Smooth muscle cell (in vitro differentiated cells): ENCODE measurements around the gene RIBC2. TPM values are rescaled to one million over a fixed set of nuclear protein-coding genes. Genes with fewer than 3 reads are reported as not detected.
"Not testable (repeated sequence)": the region's sequence is repeated elsewhere in the genome, so short reads cannot be mapped to it uniquely, and the experiment has no call there.

Experiments
- DNase-seq: peaks from one replicate; lab custom pipeline; 2025; ENCODE audit not compliant: unreplicated experiment; lab: John Stamatoyannopoulos, UW
- H2AFZ ChIP-seq: fragments of 200-600 bp; sonication (generic); 2 replicates; pipeline ENCODE4 v1.6.0; 2016; ENCODE audit warnings: antibody characterized with exemption, low read depth, mild to moderate bottlenecking
- H3F3A ChIP-seq: fragments of 200-600 bp; sonication (generic); 2 replicates; pipeline ENCODE4 v1.6.0; 2017; ENCODE audit warnings: antibody characterized with exemption, low read depth
- H3K27ac ChIP-seq: fragments of 200-600 bp; sonication (generic); 2 replicates; pipeline ENCODE4 v1.5.1; 2016; ENCODE audit warnings: low read depth, mild to moderate bottlenecking
- H3K27me3 ChIP-seq: fragments of 200-600 bp; sonication (generic); 2 replicates; pipeline ENCODE4 v1.6.1; 2016; ENCODE audit warnings: low read depth, mild to moderate bottlenecking
- H3K36me3 ChIP-seq: fragments of 200-600 bp; sonication (generic); 2 replicates; pipeline ENCODE4 v1.5.1; 2016; ENCODE audit warnings: low read depth
- H3K4me1 ChIP-seq: fragments of 200-600 bp; sonication (generic); 2 replicates; pipeline ENCODE4 v1.5.1; 2016; ENCODE audit warnings: low read depth
- H3K4me2 ChIP-seq: fragments of 200-600 bp; sonication (generic); 2 replicates; pipeline ENCODE4 v1.6.0; 2016; ENCODE audit warnings: mild to moderate bottlenecking
- H3K4me3 ChIP-seq: fragments of 200-600 bp; sonication (generic); 2 replicates; pipeline ENCODE4 v1.5.1; 2016; ENCODE audit warnings: mild to moderate bottlenecking
- H3K79me2 ChIP-seq: fragments of 200-600 bp; sonication (generic); 2 replicates; pipeline ENCODE4 v1.6.0; 2016; ENCODE audit warnings: low read depth, mild to moderate bottlenecking
- H3K9ac ChIP-seq: fragments of 200-600 bp; sonication (generic); 2 replicates; pipeline ENCODE4 v1.6.0; 2016; ENCODE audit warnings: low read depth
- H3K9me3 ChIP-seq: fragments of 200-600 bp; sonication (generic); replicated peaks from 2 replicates; pipeline ENCODE4 v1.5.1; 2016; ENCODE audit warnings: low read depth
- H4K20me1 ChIP-seq: fragments of 200-600 bp; sonication (generic); 2 replicates; pipeline ENCODE4 v1.6.0; 2016; ENCODE audit warnings: low read depth
- CTCF ChIP-seq: fragments of 200-600 bp; sonication (generic); IDR thresholded peaks from 2 replicates; pipeline ENCODE4 v1.5.1; 2017; ENCODE audit warnings: borderline replicate concordance, mild to moderate bottlenecking, antibody characterized with exemption; ENCODE audit not compliant: insufficient read depth, poor library complexity, severe bottlenecking
- WGBS: methylation state at CpG from one replicate; pipeline ENCODE4 v1.1.7; 2016; ENCODE audit warnings: low lambda C conversion rate; 5-methylcytosine and 5-hydroxymethylcytosine counted together
- polyA plus RNA-seq: library from polyadenylated mRNA; unstranded; fragments of >200 nt; fragmentation: Nextera tagmentation; extraction: Ambion mirVana; gene quantifications from 2 replicates; pipeline ENCODE4 v1.2.1, GENCODE V29; 2016
- total RNA-seq: library from RNA; depleted of rRNA; stranded (reverse); fragments of >200 nt; gene quantifications from 2 replicates; pipeline ENCODE4 v1.2.3, GENCODE V29; 2014

Gene RIBC2
- total and polyA plus RNA-seq, 2 experiments from 2014 or later, result 1.6 to 2.6 TPM

GRCh38 chr22:45438336-45438735, 24.8 kb downstream of the RIBC2 start:
- no peak for TF ChIP-seq CTCF
- H4K20me1 ChIP-seq, result no peaks in the 10 kb centered on the region
- no peak overlapping the region for H3K27ac ChIP-seq

GRCh38 chr22:45440688-45441087, 27.2 kb downstream of the RIBC2 start:
- H3K4me1 ChIP-seq, H3K9ac ChIP-seq, H2AFZ ChIP-seq, H3K4me2 ChIP-seq, H3K27me3 ChIP-seq, H3K27ac ChIP-seq, H3K9me3 ChIP-seq, H3F3A ChIP-seq, DNase-seq, H4K20me1 ChIP-seq, H3K4me3 ChIP-seq, H3K79me2 ChIP-seq, H3K36me3 ChIP-seq: not testable (repeated sequence)
- WGBS, result 59% methylated on average over 13 of the region's 13 CpGs

More at GRCh38 chr22:45438336-45438735, 24.8 kb downstream of the RIBC2 start:
- Histone ChIP-seq H3K79me2 (no peaks in the 10 kb centered on the region), H3K9ac (no peak overlapping the region), H3F3A (no peaks in the 10 kb centered on the region), H3K36me3 (no peaks in the 10 kb centered on the region), H2AFZ (no peak overlapping the region), H3K4me3 (no peak overlapping the region), H3K4me2 (no peak overlapping the region), H3K4me1 (peaks cover 10% of the 10 kb centered on the region), H3K27me3 (no peaks in the 10 kb centered on the region), H3K9me3 (no peaks in the 10 kb centered on the region)
- DNase-seq, result no peak

- Histone ChIP-seq H3K9ac (no peak overlapping the region), H3K4me3 (no peak overlapping the region), H2AFZ (no peak overlapping the region), H3K9me3 (no peaks in the 10 kb centered on the region), H3K4me2 (no peak overlapping the region), H3K27me3 (no peaks in the 10 kb centered on the region), H3K4me1 (peaks cover 6% of the 10 kb centered on the region), H4K20me1 (no peaks in the 10 kb centered on the region), H3K36me3 (no peaks in the 10 kb centered on the region), H3F3A (peaks cover 8% of the 10 kb centered on the region), H3K27ac (no peak overlapping the region), H3K79me2 (no peaks in the 10 kb centered on the region)
- peak; percentile 64 for TF ChIP-seq CTCF
- 37% methylated on average over 10 of the region's 10 CpGs for WGBS
- no peak for DNase-seq
Measured at GRCh38 chr22:45441138-45441537, 27.6 kb downstream of the RIBC2 start.

GRCh38 chr22:45442116-45442515, 28.6 kb downstream of the RIBC2 start:
- Histone ChIP-seq H4K20me1 (no peaks in the 10 kb centered on the region), H3K36me3 (no peaks in the 10 kb centered on the region), H3K9me3 (no peaks in the 10 kb centered on the region), H3K4me3 (no peak overlapping the region), H3K79me2 (no peaks in the 10 kb centered on the region), H3K27ac (no peak overlapping the region), H3K4me2 (no peak overlapping the region), H3K27me3 (no peaks in the 10 kb centered on the region), H3F3A (peaks cover 8% of the 10 kb centered on the region), H3K4me1 (peaks cover 6% of the 10 kb centered on the region), H3K9ac (no peak overlapping the region), H2AFZ (no peak overlapping the region)
- WGBS, result 51% methylated on average over 5 of the region's 5 CpGs
- no peak for DNase-seq
- TF ChIP-seq CTCF, result no peak
